HCT116 (cell line): ENCODE results near the gene PLVAP. TPM values are rescaled to one million over a fixed set of nuclear protein-coding genes. Genes with fewer than 3 reads are reported as not detected.

Experiments used
- ATAC-seq: fragments of 200-7000 bp; cut with Tn5 transposase; 2 replicates; pipeline ENCODE4 v1.9.1; 2020; ENCODE audit warnings: mild to moderate bottlenecking, moderate library complexity
- BruUV-seq: library from RNA; stranded (reverse); fragments of 400-500 nt; replicated peaks from 2 replicates; lab custom pipeline; 2021; lab: Mats Ljungman, UMichigan
- CTCF ChIA-PET: fragments of 300-600 bp; sonication (Branson Sonifier 250); formaldehyde crosslinking; loops from one replicate; lab custom pipeline; 2021; ENCODE audit warnings: antibody characterized with exemption; lab: Charles Lee
- POLR2A ChIA-PET: fragments of 300-600, 350-600 bp; sonication (Branson Sonifier 250); formaldehyde crosslinking; loops from one replicate; lab custom pipeline; 2021; ENCODE audit warnings: antibody characterized with exemption; lab: Charles Lee
- RAD21 ChIA-PET, 2 experiments: fragments of 300-600 bp; sonication (Branson Sonifier 250); formaldehyde crosslinking; loops; one replicate each; lab custom pipeline; 2023; ENCODE audit warnings: low total read pairs in 2 of 2; ENCODE audit not compliant: uncharacterized antibody in 2 of 2, unreplicated experiment in 2 of 2, low non-redundant PET in 1 of 2; lab: Charles Lee
- DNase-seq: peaks from one replicate; pipeline ENCODE4 v3.0.0-alpha.2; 2010; ENCODE audit warnings: low read depth, low spot score
- H2AFZ ChIP-seq: fragments of 200-600 bp; shearing (Covaris generic), sonication (generic); 2 replicates; pipeline ENCODE4 v1.6.1; 2017; ENCODE audit warnings: low read depth, mixed run types, mixed read lengths, antibody characterized with exemption, low read length; ENCODE audit not compliant: poor library complexity, severe bottlenecking
- H3K27ac ChIP-seq: 2 replicates; pipeline ENCODE4 v1.5.1; 2012; ENCODE audit warnings: low read depth, low read length
- H3K27me3 ChIP-seq: fragments of 200-600 bp; sonication (generic); 2 replicates; pipeline ENCODE4 v1.6.1; 2016; ENCODE audit warnings: mixed run types, low read length, mixed read lengths; ENCODE audit not compliant: insufficient read depth
- H3K36me3 ChIP-seq, 2 experiments: fragments of 200-500 bp in 1 of 2; fragments of 200-600 bp in 1 of 2; sonication (Bioruptor generic) in 1 of 2; sonication (generic) in 1 of 2; 2 replicates each; pipeline versions ENCODE4 v1.5.1 to v1.6.1; 2014 to 2016; ENCODE audit warnings: low read length in 2 of 2, inconsistent platforms in 1 of 2, mixed read lengths in 1 of 2, mixed run types in 1 of 2; ENCODE audit not compliant: insufficient read depth in 2 of 2, control insufficient read depth in 1 of 2
- H3K4me1 ChIP-seq, 2 experiments: fragments of 200-600 bp in 1 of 2; sonication (generic) in 1 of 2; 2 replicates each; pipeline versions ENCODE4 v1.5.1 to v1.6.1; 2012 to 2017; ENCODE audit warnings: low read length in 2 of 2, inconsistent platforms in 1 of 2, mild to moderate bottlenecking in 1 of 2, mixed read lengths in 1 of 2, mixed run types in 1 of 2, moderate library complexity in 1 of 2; ENCODE audit not compliant: insufficient read depth in 2 of 2, control insufficient read depth in 1 of 2
- H3K4me2 ChIP-seq: fragments of 200-600 bp; sonication (generic); 2 replicates; pipeline ENCODE4 v1.6.1; 2017; ENCODE audit warnings: mixed run types, low read length, mixed read lengths
- H3K4me3 ChIP-seq, 2 experiments: fragments of 200-600 bp in 1 of 2; sonication (generic) in 1 of 2; replicated peaks in 1 of 2; 2 replicates each; pipeline ENCODE4 v1.5.1; 2011 to 2016; ENCODE audit warnings: low read length in 2 of 2, control low read depth in 1 of 2, low read depth in 1 of 2, mild to moderate bottlenecking in 1 of 2, mixed read lengths in 1 of 2, mixed run types in 1 of 2
- H3K79me2 ChIP-seq: fragments of 200-600 bp; sonication (generic); 2 replicates; pipeline ENCODE4 v1.6.1; 2017; ENCODE audit warnings: mild to moderate bottlenecking, mixed run types, low read length, moderate library complexity, mixed read lengths; ENCODE audit not compliant: insufficient read depth
- H3K9ac ChIP-seq: fragments of 200-600 bp; sonication (generic); 2 replicates; pipeline ENCODE4 v1.6.1; 2016; ENCODE audit warnings: low read length, mixed read lengths
- H3K9me2 ChIP-seq: fragments of 200-600 bp; sonication (generic), shearing (Covaris generic); 2 replicates; pipeline ENCODE4 v1.6.1; 2017; ENCODE audit warnings: mixed run types, mild to moderate bottlenecking, moderate library complexity; ENCODE audit not compliant: insufficient read depth
- H3K9me3 ChIP-seq, 2 experiments: fragments of 200-500 bp in 1 of 2; fragments of 200-600 bp in 1 of 2; sonication (Bioruptor generic) in 1 of 2; sonication (generic) in 1 of 2; 2 replicates each; pipeline ENCODE4 v1.6.1; 2014 to 2017; ENCODE audit warnings: low read length in 2 of 2, mixed read lengths in 2 of 2, inconsistent platforms in 1 of 2, low read depth in 1 of 2, mild to moderate bottlenecking in 1 of 2, mixed run types in 1 of 2, moderate library complexity in 1 of 2; ENCODE audit not compliant: control insufficient read depth in 1 of 2, insufficient read depth in 1 of 2
- H4K20me1 ChIP-seq: fragments of 200-600 bp; sonication (generic), shearing (Covaris generic); 2 replicates; pipeline ENCODE4 v1.6.1; 2017; ENCODE audit warnings: mixed run types, mild to moderate bottlenecking, moderate library complexity; ENCODE audit not compliant: insufficient read depth
- ATF3 ChIP-seq: IDR thresholded peaks from 2 replicates; pipeline ENCODE4 v1.6.1; 2012
- CBX3 ChIP-seq: IDR thresholded peaks from 2 replicates; pipeline ENCODE4 v1.6.1; 2012; ENCODE audit warnings: low read depth
- POLR2A ChIP-seq: IDR thresholded peaks from 2 replicates; pipeline ENCODE4 v1.7.0; 2011; ENCODE audit warnings: borderline replicate concordance; ENCODE audit not compliant: insufficient read depth, insufficient read length; ENCODE audit errors: extremely low read depth
- POLR2AphosphoS5 ChIP-seq: IDR thresholded peaks from 2 replicates; pipeline ENCODE4 v1.6.1; 2011; ENCODE audit warnings: mild to moderate bottlenecking, low read depth, low read length, moderate library complexity
- SP1 ChIP-seq: IDR thresholded peaks from 2 replicates; pipeline ENCODE4 v1.6.1; 2012; ENCODE audit warnings: low read depth
- ZFX ChIP-seq: fragments of 450-650 bp; IDR thresholded peaks from 2 replicates; pipeline ENCODE4 v1.6.1; 2017
- intact Hi-C: fragments of 100-400 bp; cut with micrococcal nuclease; formaldehyde crosslinking; loops from 2 replicates; pipeline ENCODE4 v1.10.0; 2022
- total RNA-seq: library from RNA; stranded (reverse); gene quantifications from one replicate; pipeline ENCODE4 v1.2.1, GENCODE V29; 2021; ENCODE audit not compliant: unreplicated experiment

The PLVAP gene
- total RNA-seq, 1 experiment from 2014 or later: 0.47 TPM

DNA sequence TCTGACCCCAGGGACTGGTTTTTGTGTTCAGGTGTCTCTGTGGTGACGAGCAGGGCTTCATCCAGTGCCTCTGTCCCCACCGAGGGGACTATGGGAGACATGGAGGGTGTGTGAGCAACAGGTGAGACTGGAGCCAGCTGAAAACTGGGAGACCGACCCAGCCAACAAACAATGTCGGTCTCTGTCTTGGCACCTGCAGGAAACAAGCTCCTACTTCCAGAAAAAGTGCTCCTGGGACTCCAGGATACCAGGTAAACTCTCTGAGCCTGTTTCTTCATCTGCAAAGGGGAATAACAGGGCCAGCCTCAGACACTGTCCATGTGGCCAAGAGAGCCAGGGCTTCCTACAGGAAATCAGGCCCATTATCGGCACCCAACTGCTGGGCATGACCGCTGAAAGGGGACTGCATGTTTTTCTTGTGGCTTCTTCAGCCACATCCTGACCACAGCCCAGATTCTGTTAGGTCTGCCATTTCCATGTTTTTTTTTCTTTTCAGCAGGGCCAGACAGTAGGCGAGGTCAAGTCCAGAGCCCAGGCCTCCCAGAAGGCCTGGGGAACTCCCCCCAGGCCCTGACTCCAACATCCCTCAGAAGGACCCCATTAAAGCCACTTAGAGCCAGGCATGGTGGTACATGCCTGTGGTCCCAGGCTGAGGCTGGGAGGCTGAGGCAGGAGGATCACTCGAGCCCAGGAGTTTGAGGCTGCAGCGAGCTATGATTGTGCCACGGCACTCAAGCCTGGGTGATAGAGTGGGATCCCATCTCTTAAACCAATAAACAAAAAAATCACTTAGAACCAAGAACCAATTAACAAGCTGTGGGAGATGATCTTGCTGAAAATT is 29.1 kb upstream of the PLVAP start:
- ChIA-PET RAD21 (no interaction called here), POLR2A (interaction anchor here (0.6 to 2.8 kb wide), 4 partner anchors 13 to 453 kb away, joined by 3 to 21 read pairs (median 3); partner anchors contain the start of genes MVB12A and RPL18A), CTCF (interaction anchor here (0.6 to 1.3 kb wide), 2 partner anchors 20 kb away, joined by 3 read pairs; no protein-coding TSS in a partner anchor)
- ATAC-seq: peak; percentile 43
- Histone ChIP-seq H4K20me1 (no peaks in the 10 kb centered on the region), H3K36me3 (no peaks in the 10 kb centered on the region), H2AFZ (no peak overlapping the region), H3K27ac (peak overlapping the region; percentile 5; the same call in 1 of the 2 replicates), H3K79me2 (no peaks in the 10 kb centered on the region), H3K4me2 (no peak overlapping the region), H3K4me3 (no peak overlapping the region), H3K9me2 (no peaks in the 10 kb centered on the region), H3K4me1 (peaks cover 4 to 32% of the 10 kb centered on the region in 2 experiments; a peak in 3 of 4 replicates), H3K9me3 (no peaks in the 10 kb centered on the region), H3K9ac (no peak overlapping the region), H3K27me3 (no peaks in the 10 kb centered on the region)
- BruUV-seq: TSS peak; percentile 96
- no peak for DNase-seq
- 0 out of 2 replicates have a peak, but pooled peaks have one; percentile 5 for TF ChIP-seq ZFX
- peak; percentile 92 for TF ChIP-seq POLR2A
- TF ChIP-seq SP1: no peak
- TF ChIP-seq POLR2AphosphoS5: peak; percentile 89
- intact Hi-C loops: no loop called here

GRCh38 chr19:17405250-17406045 is 28.3 kb upstream of the PLVAP start, which contains the start of gene BST2:
BST2 (minus strand) TSS chr19:17405630; CDS start chr19:17405575, 55 bp downstream.
- intact Hi-C loops: no loop called here
- H3K27ac ChIP-seq: peak within 1 kb of the TSS; percentile 5; the same call in 1 of the 2 replicates
- no peak within 1 kb of the TSS for H3K4me2 ChIP-seq
- no peak for TF ChIP-seq CBX3
- TF ChIP-seq ZFX: 0 out of 2 replicates have a peak, but pooled peaks have one; percentile 3
- TF ChIP-seq SP1: peak; percentile 54
- TF ChIP-seq ATF3: no peak
- TF ChIP-seq POLR2AphosphoS5: no peak; the same call in 1 of the 2 replicates
- no peak within 1 kb of the TSS for H2AFZ ChIP-seq
- DNase-seq (no peak), ATAC-seq (peak; percentile 38)
- ChIA-PET CTCF (interaction anchor here (1.3 kb wide), 1 partner anchor 19 kb away, joined by 3 read pairs; no protein-coding TSS in a partner anchor), POLR2A (interaction anchor here (0.6 to 2.8 kb wide), 5 partner anchors 11 to 184 kb away, joined by 3 to 21 read pairs (median 3); partner anchors contain the start of gene MVB12A), RAD21 (interaction anchor here in 1 of 2 experiments (0.5 kb wide), 1 partner anchor 67 kb away, joined by 4 read pairs; no protein-coding TSS in a partner anchor)
- no peaks in the 10 kb centered on the region for H3K9me2 ChIP-seq
- H3K36me3 ChIP-seq: no peaks in the 10 kb centered on the region
- H4K20me1 ChIP-seq: no peaks in the 10 kb centered on the region
- H3K4me3 ChIP-seq: no peak within 1 kb of the TSS
- H3K4me1 ChIP-seq: peaks cover 4 to 32% of the 10 kb centered on the region in 2 experiments; a peak in 3 of 4 replicates
- no TSS peak for BruUV-seq
- no peaks in the 10 kb centered on the region for H3K9me3 ChIP-seq
- H3K79me2 ChIP-seq: no peaks in the 10 kb centered on the region
- H3K27me3 ChIP-seq: no peaks in the 10 kb centered on the region
- H3K9ac ChIP-seq: no peak within 1 kb of the TSS
